T-helper 2 cell treated with Interferon-gamma antibody and Interleukin-4, amounts not matched to agents 5 μg/mL and 100 μg/mL, for 36 hours (primary cell): Measurements from ENCODE around the gene TRIM27.
A peak's percentile ranks its signal among the peaks of the same experiment; 100 is the strongest.

Source experiments
- DNase-seq: peaks from one replicate; pipeline ENCODE4 v3.0.0; 2021; ENCODE audit warnings: low spot score
- H3K27ac Mint-ChIP-seq: one replicate; pipeline ENCODE4 v1.8.0; 2021; ENCODE audit warnings: mild to moderate bottlenecking, mixed read lengths
- H3K27me3 Mint-ChIP-seq: one replicate; pipeline ENCODE4 v1.8.0; 2021; ENCODE audit warnings: low read depth, mixed read lengths
- H3K36me3 Mint-ChIP-seq: one replicate; pipeline ENCODE4 v1.8.0; 2021; ENCODE audit warnings: low read depth, mixed read lengths
- H3K4me1 Mint-ChIP-seq: one replicate; pipeline ENCODE4 v1.8.0; 2021; ENCODE audit warnings: low read depth, mixed read lengths
- H3K4me3 Mint-ChIP-seq: one replicate; pipeline ENCODE4 v1.8.0; 2022; ENCODE audit warnings: mild to moderate bottlenecking, moderate library complexity, mixed read lengths
- H3K9me3 Mint-ChIP-seq: one replicate; pipeline ENCODE4 v1.8.0; 2021; ENCODE audit warnings: mixed read lengths

The TRIM27 gene

GRCh38 chr6:28948782-28949486 is 25.1 kb upstream of the TRIM27 start:
- no peaks in the 10 kb centered on the region for H3K36me3 Mint-ChIP-seq
- no peak overlapping the region for H3K4me3 Mint-ChIP-seq
- no peak overlapping the region for H3K27ac Mint-ChIP-seq
- peaks cover 16% of the 10 kb centered on the region for H3K27me3 Mint-ChIP-seq
- H3K4me1 Mint-ChIP-seq = peaks cover 31% of the 10 kb centered on the region
- no peaks in the 10 kb centered on the region for H3K9me3 Mint-ChIP-seq
- no peak for DNase-seq

- H3K36me3 Mint-ChIP-seq = no peaks in the 10 kb centered on the region
- DNase-seq = no peak
- H3K9me3 Mint-ChIP-seq = no peaks in the 10 kb centered on the region
- peaks cover 10% of the 10 kb centered on the region for H3K27me3 Mint-ChIP-seq
- H3K4me3 Mint-ChIP-seq = no peak overlapping the region
- peaks cover 35% of the 10 kb centered on the region for H3K4me1 Mint-ChIP-seq
- no peak overlapping the region for H3K27ac Mint-ChIP-seq
These were observed 24.1 kb upstream of the TRIM27 start for GRCh38 chr6:28947831-28948270.

DNA sequence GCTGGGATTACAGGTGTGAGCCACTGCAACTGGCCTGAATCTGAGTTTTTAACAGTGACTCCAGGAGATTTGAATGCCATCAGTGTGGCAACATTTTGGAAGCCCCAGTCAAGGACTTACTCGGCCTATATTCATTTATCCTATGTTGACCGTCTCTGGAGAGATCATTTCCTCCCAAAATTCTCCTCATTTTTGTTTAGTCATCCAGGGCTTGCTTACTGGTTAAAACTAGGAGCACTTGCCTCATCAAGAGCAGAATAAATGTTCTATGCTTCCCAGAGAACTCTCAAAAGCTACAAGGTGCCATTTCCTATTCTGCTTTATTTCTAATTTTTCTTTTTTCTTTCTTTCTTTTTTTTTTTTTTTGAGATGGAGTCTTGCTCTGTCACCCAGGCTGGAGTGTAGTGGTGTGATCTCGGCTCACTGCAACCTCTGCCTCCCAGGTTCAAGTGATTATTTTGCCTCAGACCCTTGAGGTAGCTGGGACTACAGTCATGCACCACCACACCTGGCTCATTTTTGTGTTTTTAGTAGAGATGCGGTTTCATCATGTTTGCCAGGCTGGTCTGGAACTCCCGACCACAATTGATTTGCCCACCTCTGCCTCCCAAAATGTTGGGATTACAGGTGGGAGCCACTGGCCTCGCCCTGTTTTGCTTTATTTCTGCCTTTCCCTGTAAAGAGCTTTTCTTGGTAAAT is 23.4 kb upstream of the TRIM27 start:
- Mint-ChIP-seq H3K36me3 (no peaks in the 10 kb centered on the region), H3K4me3 (no peak overlapping the region), H3K27me3 (peaks cover 8% of the 10 kb centered on the region), H3K9me3 (no peaks in the 10 kb centered on the region), H3K27ac (no peak overlapping the region), H3K4me1 (peaks cover 35% of the 10 kb centered on the region)
- DNase-seq = no peak

DNA sequence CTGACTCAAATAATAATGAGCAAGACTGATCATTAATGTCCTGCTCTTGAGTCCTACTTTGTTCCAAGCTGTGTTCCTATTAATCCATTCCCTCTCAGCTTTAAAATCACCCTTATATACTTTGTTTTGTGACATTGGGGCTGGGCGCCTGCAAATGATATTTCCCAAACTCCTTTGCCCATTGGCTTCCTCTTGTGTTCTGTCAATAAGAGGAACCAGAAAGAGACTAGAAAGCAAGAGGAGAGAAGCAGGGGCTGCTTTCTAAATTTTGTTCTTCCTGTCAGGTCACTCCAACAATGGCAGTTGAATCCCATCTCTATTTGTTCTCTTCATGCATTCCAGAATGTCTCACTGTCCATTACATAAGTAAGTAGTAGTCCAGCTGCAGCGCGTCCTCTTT is 21.6 kb upstream of the TRIM27 start:
- H3K27me3 Mint-ChIP-seq = peaks cover 5% of the 10 kb centered on the region
- DNase-seq = no peak
- H3K27ac Mint-ChIP-seq = no peak overlapping the region
- H3K4me3 Mint-ChIP-seq = no peak overlapping the region
- H3K36me3 Mint-ChIP-seq = no peaks in the 10 kb centered on the region
- H3K4me1 Mint-ChIP-seq = peaks cover 44% of the 10 kb centered on the region
- no peaks in the 10 kb centered on the region for H3K9me3 Mint-ChIP-seq

- peak overlapping the region; percentile 83 for H3K4me3 Mint-ChIP-seq
- peak; percentile 70 for DNase-seq
- no peaks in the 10 kb centered on the region for H3K9me3 Mint-ChIP-seq
- H3K36me3 Mint-ChIP-seq = peaks cover 2% of the 10 kb centered on the region
- peaks cover 52% of the 10 kb centered on the region for H3K4me1 Mint-ChIP-seq
- H3K27me3 Mint-ChIP-seq = peaks cover 5% of the 10 kb centered on the region
- peak overlapping the region; percentile 87 for H3K27ac Mint-ChIP-seq
These were observed 20.7 kb upstream of the TRIM27 start for GRCh38 chr6:28944412-28944865.

DNA sequence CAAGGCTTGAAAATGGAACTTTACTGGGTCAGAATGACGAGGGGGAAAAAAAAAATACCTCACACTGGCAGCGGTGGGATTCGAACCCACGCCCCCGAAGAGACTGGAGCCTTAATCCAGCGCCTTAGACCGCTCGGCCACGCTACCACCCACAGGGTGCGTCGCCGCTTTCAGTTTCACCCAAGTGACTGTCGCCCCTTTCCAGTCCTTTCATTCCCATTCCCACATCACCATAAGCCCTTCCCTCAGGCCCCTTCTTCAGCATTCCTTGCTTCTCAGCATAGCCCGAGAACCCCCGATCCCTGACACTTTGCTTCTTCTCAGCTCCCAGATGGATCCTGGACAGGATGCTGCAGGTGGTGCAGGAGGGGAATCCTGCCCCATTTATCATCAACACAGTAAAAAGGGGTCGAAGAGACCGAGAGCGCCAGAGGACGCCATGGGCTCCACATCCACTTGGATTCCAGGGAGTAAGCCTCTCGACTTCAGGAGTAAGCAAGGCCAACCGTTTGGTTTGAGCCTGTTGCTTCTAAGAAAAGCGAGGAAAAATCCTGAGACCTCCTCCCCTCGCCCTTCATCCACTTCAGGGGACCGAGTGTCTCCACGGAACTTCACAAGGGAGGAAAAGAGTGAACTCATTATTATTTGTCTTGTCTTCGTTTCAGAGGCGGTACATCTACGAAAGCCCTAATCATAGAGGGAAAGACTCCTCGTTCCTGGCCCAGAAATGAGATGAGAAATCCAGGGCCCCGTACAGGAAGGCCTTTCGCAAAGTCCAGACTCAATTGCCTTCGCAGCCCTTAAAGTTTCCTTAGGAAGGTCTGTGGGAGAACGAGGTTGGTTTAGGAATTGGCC is 20.0 kb upstream of the TRIM27 start:
- Mint-ChIP-seq H3K9me3 (no peaks in the 10 kb centered on the region), H3K4me3 (peak overlapping the region; percentile 83)

GRCh38 chr6:28943223-28943556 is 19.4 kb upstream of the TRIM27 start:
- Mint-ChIP-seq H3K4me3 (peak overlapping the region; percentile 83), H3K27ac (peak overlapping the region; percentile 87), H3K36me3 (peaks cover 2% of the 10 kb centered on the region), H3K4me1 (peaks cover 49% of the 10 kb centered on the region), H3K9me3 (no peaks in the 10 kb centered on the region), H3K27me3 (peaks cover 8% of the 10 kb centered on the region)
- DNase-seq = no peak

More for the DNA sequence above, 20.0 kb upstream of the TRIM27 start:
- peaks cover 2% of the 10 kb centered on the region for H3K36me3 Mint-ChIP-seq
- peak; percentile 68 for DNase-seq
- peaks cover 49% of the 10 kb centered on the region for H3K4me1 Mint-ChIP-seq
- H3K27me3 Mint-ChIP-seq = peaks cover 6% of the 10 kb centered on the region
- peak overlapping the region; percentile 87 for H3K27ac Mint-ChIP-seq

- H3K27me3 Mint-ChIP-seq = peaks cover 8% of the 10 kb centered on the region
- peaks cover 51% of the 10 kb centered on the region for H3K4me1 Mint-ChIP-seq
- peaks cover 2% of the 10 kb centered on the region for H3K36me3 Mint-ChIP-seq
- H3K9me3 Mint-ChIP-seq = no peaks in the 10 kb centered on the region
- H3K4me3 Mint-ChIP-seq = peak overlapping the region; percentile 91
- H3K27ac Mint-ChIP-seq = peak overlapping the region; percentile 97
- DNase-seq = no peak
These were observed 18.1 kb upstream of the TRIM27 start for GRCh38 chr6:28941684-28942448.

- Mint-ChIP-seq H3K4me3 (peak overlapping the region; percentile 91), H3K27ac (peak overlapping the region; percentile 97), H3K4me1 (peaks cover 49% of the 10 kb centered on the region), H3K9me3 (no peaks in the 10 kb centered on the region), H3K27me3 (peaks cover 8% of the 10 kb centered on the region), H3K36me3 (peaks cover 2% of the 10 kb centered on the region)
- DNase-seq = peak; percentile 75
These were observed 17.3 kb upstream of the TRIM27 start for GRCh38 chr6:28940858-28941683.

DNA sequence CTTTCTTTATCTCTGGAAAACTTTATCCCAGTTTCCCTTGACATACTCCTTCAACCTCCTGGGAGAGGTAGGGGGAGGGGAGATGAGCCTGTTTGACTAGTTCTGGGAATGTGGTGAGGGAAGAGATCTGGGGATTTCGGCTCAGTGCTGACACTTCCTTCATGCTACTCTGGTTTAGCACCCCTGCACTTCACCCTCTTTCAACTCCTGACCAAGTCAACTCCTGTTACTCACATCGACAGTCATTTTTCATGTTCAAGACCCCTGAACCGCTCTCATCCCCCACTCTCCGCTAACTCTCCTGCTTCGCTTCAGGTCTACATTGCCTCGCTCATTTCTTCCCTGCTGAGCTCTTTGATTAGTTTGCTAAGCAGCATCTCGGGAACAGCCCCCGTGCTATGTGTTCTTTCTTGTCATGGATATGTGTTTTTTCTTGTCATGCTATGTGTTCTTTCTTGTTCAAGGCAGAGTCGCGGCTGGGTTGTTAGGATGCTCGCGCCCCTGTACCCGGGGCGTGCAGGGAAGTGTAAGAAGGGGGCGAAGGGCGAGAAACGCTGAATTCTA is 16.6 kb upstream of the TRIM27 start:
- DNase-seq = no peak
- H3K27me3 Mint-ChIP-seq = peaks cover 8% of the 10 kb centered on the region
- H3K36me3 Mint-ChIP-seq = peaks cover 2% of the 10 kb centered on the region
- H3K4me3 Mint-ChIP-seq = peak overlapping the region; percentile 91
- peaks cover 49% of the 10 kb centered on the region for H3K4me1 Mint-ChIP-seq
- peak overlapping the region; percentile 97 for H3K27ac Mint-ChIP-seq
- H3K9me3 Mint-ChIP-seq = no peaks in the 10 kb centered on the region

GRCh38 chr6:28933069-28933468 is 9.3 kb upstream of the TRIM27 start:
- no peaks in the 10 kb centered on the region for H3K36me3 Mint-ChIP-seq
- no peak for DNase-seq
- peaks cover 2% of the 10 kb centered on the region for H3K4me1 Mint-ChIP-seq
- no peaks in the 10 kb centered on the region for H3K9me3 Mint-ChIP-seq
- H3K4me3 Mint-ChIP-seq = no peak overlapping the region
- peaks cover 18% of the 10 kb centered on the region for H3K27me3 Mint-ChIP-seq
- no peak overlapping the region for H3K27ac Mint-ChIP-seq

GRCh38 chr6:28929887-28930620 is 6.3 kb upstream of the TRIM27 start:
- H3K36me3 Mint-ChIP-seq = no peaks in the 10 kb centered on the region
- H3K9me3 Mint-ChIP-seq = no peaks in the 10 kb centered on the region
- no peak overlapping the region for H3K27ac Mint-ChIP-seq
- H3K27me3 Mint-ChIP-seq = peaks cover 18% of the 10 kb centered on the region
- H3K4me3 Mint-ChIP-seq = no peak overlapping the region
- H3K4me1 Mint-ChIP-seq = no peaks in the 10 kb centered on the region
- DNase-seq = no peak
